ELF-1 (cell line): ENCODE data around the gene LAMC3.

Experiments used
- DNase-seq: peaks from one replicate; pipeline ENCODE4 v3.0.0-alpha.2; 2016; ENCODE audit warnings: low read depth, low spot score

Gene LAMC3

DNA sequence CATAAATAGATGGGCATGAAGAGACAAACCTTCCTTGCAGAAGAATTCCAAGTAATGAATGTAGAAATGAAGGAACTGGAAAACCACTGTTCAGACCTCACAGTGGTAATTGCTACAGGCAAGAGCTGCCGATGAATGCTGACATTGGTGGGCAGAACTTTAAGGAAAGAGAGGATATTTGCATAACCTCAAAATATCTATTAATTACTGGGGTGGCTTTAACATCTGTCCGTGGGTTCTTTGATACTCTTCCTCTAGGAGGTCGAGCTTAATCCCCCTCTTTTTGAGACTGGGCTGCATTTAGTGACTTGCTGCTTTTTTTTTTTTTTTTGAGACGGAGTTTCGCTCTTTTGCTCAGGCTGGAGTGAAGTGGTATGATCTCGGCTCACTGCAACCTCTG, 34.7 kb downstream of the LAMC3 start:
- no peak for DNase-seq

DNA sequence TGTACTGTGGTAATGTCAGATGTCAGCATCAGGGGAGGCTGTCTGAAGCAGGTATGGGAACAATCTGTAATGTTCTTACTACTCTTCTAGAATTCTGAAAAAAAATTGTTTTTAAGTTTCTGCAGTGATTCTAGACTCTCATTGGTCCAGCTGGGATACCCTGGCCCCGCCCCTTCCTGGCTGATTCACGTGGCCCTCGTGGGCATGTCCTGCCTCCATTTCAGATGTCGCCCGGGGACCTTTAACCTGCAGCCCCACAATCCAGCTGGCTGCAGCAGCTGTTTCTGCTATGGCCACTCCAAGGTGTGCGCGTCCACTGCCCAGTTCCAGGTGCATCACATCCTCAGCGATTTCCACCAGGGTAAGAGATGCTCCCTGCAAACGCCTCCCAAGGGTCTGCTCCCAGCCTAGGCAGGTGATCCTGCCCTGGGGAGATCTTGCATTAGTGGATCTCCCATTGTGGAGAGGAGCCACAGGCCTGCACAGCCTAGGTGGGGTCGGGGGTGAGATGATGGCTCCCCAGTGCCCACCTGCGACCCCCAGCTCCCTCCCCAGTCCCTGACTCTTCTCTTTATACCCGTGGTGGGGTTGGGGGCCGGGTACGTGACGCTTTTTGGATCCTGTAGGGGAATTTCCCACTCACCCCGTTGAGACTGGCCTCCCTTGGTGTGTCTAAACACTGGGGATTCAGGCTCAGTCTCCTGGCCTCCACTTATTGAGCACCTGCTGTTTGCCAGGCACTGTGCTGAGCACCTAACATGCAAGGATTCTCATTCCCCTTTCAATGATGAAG, 36.5 kb downstream of the LAMC3 start:
- no peak for DNase-seq

DNA sequence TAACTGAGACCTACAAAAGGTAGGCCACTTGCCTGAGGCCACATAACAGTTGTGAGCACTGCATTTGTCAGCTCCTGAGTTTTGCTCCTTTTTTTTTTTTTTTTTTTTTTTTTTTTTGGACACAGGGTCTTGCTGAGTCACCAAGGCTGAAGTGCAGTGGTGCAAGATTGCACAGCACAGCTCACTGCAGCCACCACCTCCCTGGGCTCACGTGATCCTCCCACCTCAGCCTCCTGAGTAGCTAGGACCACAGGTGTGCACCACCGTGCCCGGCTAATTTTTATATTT, 37.1 kb downstream of the LAMC3 start:
- peak; percentile 26 for DNase-seq

DNA sequence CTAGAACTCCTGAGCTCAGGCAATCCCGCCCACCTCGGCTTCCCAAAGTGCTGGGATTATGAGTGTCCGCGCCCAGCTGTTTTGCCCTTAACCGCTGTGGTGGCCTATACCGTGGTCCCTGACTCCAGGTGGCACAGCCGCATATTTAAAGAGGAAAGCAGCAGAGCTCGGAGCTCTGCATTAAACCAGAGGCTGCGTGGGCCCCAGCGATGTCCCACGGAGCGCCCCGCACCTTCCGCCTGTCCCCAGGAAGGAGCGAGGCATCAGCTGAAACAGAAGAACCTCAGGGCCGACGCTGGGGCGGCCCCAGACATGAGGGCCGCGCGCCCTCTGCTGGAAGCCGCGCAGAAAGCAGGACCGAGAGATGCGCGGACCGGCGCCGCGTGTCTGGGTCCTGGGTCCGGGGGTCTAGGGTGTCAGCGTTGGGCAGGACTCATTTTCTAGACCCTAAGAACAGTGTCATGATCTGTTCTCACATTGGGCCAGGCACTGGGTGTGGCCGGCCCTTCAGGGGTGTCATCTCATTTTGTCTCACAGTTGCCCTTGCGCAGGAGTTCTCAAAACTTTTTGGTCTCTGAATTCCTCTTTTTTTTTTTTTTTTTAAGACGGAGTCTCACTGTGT, 37.7 kb downstream of the LAMC3 start:
- peak; percentile 89 for DNase-seq

DNA sequence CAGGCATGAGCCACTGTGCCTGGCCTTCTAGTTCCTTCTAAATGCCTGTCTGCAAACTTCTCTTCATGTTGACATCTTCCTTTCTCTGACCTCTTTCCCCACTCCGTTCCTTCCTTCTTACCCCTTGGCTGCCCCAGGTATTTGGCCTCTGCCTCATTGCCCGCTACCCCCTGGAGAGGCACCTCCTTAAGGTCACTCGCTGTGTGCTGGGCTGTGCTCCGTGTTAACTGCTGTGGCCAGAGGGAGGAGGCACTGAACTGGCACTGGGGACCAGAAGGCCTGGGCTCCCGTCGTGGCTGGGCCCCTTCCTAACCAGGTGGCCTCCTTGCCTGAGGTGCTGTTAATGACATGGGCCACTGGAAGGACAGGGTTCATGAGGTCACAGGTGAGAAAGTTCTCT, 39.4 kb downstream of the LAMC3 start:
- DNase-seq, result no peak

DNA sequence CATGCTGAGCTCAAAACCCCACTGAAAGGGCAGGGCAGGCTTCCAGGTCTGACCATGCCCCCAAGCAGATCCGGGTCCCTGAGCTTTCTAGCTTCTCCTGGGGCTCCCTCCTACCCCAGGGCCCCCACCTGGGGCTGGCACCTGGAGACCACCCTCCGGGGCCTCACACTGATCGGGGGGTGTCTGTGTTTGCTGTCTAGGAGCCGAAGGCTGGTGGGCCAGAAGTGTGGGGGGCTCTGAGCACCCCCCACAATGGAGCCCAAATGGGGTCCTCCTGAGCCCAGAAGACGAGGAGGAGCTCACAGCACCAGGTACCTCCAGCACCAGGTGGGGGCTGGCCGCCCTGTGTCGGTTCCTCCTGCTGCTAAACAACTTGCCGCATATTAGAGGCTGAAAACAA, 39.8 kb downstream of the LAMC3 start:
- no peak for DNase-seq

DNA sequence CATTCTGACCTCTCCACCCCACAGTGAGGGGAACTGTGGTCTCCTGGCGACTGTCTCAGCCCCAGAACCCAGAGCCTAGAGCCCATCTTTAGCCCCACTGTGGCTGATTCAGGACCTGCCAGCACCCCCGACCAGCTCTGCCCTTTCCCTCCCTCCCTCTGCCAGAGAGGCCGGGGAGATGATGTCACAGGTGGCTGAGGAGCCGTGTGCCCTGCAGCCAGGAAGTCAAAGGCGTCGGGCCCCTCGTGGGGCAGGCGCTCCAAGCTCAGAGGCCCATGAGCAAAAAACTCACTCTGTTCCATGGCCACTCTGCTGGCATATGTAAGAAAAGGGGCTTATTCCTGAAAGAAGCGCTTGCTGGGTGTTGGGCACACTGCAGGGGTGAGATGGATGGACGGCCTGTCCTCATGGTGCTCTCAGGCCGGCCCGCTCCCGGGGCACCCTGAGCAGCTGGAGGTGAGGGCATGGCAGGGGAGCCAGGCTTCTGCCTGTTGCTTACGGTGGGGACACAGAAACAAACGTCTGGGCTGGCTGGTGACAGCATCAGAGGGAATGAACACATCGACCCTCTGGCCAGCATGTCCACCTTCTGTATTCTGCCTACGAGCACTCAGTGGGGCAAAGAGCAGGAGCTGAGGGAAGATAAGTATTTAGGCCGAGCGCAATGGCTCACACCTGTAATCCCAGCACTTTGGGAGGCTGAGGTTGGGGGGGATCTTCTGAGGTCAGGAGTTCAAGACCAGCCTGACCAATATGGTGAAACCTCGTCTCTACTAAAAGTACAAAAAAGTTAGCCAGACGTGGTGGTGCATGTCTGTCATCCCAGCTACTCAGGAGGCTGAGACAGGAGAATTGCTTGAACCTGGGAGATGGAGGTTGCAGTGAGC, 41.1 kb downstream of the LAMC3 start:
- DNase-seq, result peak; percentile 25

DNA sequence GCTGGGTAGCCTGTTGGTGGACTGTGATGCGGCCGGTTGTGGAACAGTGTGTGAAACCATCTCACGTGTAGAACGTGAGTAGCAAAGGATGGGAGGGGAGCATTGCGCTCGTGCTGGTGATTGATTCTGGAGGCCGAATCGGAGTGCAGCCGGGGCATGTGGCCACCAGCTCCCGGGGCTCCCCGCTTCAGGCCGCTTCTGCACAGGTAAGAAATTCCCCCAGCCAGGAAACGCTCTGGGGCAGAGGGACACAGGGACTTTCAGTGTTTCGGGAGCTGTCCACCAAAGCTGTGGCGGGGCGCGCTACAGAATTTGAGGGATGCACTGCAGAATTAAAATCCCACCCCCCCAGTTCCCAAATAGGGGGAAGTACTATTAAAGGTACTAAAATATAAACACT, 41.9 kb downstream of the LAMC3 start:
- DNase-seq, result no peak

DNA sequence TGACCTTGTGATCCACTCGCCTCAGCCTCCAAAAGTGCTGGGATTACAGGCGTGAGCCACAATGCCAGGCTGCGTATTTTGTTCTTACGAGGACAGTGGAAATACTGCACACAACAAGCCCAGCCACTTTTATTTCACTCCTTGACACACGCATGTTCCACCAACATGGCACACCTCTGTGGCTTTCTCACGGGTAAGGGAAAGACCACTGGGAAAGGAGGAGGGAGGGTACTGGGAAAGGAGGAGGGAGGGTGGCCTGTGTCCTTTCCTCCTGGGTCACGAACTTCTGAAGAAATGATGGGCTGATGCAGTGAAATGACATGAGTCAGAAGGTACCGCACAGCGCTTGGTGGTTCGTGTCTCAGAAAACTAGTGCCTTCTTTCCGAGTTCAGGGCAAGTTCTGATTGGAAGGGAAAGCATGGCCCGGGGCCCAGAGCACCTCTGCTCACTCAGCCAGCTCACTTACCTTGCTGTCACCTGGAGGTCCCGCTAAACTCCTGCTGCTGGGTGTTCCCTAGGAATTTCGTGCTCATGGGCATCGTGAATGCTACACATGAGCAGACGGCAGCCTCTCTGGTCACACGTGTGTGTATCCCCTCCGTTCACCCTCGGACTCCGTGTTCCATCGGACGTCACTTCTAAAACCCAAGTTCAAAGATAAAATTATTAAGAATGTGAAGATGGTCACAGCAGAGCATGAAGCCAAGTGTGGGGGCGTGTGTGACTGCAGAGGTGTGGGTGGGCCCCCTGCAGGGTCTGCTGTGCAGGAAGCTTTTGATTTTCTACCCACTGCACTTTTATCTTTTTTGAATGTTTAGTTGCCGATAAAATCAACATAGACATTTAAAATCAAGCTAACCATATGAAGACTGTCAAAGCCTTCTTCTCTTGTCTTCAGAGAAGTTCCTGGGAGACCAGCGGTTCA, 42.9 kb downstream of the LAMC3 start:
- DNase-seq, result no peak

DNA sequence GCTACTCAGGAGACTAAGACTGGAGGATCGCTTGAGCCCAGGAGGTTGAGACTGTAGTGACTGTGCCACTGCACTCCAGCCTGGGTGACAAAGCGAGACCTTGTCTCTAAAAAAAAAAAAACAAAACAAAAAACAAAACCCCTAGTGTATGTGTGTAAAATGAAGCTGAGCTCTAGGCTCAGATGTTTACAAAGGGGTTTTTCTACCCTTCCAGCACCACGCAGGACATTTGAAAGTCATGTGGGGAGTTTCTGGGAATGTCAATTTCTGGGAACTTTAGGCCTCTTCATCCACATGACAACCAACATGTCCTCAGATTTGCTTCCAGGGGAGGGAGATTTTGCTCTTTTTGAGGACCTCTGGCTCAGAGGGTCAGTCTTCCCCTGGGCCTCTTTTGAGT, 44.9 kb downstream of the LAMC3 start:
- no peak for DNase-seq

DNA sequence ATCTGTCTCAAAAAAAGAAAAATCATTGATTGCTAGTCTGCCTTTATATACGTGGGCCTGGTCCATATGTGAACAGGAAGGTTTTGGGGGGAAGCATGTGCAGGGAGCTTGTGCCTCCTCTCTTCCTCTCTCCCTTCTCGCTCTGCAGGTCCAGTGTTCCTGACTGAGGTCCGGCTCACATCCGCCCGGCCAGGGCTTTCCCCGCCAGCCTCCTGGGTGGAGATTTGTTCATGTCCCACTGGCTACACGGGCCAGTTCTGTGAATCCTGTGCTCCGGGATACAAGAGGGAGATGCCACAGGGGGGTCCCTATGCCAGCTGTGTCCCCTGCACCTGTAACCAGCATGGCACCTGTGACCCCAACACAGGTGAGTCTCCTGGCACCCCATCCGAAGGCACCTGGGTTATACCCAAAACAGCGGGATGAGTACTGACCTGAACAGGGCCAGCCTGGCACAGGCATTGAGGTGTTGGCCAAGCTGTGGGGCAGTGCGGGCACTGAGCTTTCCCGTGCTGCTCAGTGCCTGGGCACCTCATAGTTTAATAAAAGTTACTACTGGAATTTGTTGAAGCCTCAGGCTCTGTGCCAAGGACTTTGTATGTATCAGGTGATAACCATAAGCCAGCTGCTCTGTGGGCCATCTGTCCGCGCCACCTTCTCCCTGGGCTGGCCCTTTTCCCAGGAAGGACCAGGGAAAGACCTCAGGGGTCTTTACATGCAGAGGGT, 48.0 kb downstream of the LAMC3 start:
- DNase-seq, result no peak

DNA sequence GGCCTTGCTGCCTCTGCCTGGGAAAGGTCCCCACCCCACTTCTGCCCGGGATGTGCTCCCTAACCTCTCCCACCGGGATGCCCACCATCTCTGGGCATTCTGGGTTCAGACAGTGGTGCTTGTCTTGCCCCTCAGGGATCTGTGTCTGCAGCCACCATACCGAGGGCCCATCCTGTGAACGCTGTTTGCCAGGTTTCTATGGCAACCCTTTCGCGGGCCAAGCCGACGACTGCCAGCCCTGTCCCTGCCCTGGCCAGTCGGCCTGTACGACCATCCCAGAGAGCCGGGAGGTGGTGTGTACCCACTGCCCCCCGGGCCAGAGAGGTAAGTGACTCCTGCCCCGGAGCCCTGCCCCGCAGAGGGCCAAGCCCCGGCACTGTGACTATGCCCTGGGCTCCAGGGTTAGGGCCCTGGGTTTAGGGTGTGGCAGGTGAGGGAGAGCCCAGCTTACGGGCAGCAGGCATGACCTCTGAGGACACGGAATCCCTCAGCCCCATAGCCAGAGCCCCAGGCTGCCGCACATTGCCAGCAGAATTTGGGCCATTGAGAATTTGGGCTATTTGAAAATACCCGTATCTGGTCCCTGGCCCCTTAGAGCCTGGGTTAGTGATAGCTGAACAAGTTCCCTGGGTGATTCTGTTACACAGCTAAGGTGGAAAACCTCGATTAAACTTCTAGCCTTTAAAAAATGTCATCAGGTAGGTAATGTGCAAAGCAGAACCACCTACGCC, 52.1 kb downstream of the LAMC3 start:
- DNase-seq, result no peak

DNA sequence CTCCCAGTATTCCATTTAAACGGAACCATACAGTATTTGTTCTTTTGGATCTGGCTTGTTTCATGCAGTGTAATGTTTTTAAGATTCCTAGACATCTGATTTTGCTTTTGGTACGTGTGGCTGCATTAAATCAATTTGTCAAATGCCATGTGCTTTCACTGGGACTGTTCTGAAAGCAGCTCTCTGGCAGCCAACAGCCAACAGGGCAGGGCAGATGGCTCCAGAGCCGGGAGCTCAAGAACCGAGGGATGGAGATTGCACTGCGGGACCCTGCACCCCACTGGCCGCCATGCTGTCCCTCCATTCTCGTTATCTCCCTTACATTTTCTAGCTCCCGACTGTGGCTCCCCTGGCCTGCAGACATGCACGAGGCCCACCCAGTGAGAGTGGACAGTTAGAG, 54.0 kb downstream of the LAMC3 start:
- no peak for DNase-seq

DNA sequence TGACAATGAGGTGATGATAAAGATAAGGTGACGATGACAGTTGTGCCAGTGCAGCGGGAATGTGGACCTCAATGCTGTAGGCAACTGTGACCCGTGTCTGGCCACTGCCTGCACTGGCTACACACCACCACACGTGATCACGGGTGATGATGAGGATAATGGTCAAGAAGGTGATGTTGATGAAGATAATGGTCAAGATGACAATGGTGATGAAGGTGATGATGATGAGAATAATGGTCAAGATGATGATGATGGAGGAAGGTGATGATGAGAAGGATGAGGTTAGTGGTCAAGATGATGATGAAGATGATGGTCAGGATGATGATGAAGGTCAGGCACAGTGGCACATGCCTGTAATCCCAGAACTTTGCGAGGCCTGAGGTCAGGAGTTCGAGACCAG, 56.6 kb downstream of the LAMC3 start:
- DNase-seq, result no peak

DNA sequence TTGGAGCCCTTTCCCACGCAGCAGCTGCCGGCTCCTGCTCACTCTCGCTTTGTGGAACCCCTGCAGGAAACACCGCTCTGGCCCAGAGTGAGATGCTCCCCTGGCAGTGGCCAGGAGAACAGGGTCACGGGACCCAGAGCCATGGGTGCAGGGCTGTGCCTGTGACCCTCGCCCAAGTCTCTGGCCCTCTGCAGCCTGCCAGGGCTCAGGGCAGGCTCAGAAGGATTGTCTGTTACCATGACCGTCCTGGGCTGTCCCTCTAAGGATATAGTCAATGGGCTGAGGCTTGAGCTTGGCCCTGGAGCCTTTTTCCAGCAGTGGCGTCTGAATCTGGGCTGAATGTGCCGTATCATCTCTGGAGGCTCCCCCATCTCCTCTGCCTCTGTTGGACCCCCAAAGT, 58.7 kb downstream of the LAMC3 start:
- DNase-seq, result no peak

DNA sequence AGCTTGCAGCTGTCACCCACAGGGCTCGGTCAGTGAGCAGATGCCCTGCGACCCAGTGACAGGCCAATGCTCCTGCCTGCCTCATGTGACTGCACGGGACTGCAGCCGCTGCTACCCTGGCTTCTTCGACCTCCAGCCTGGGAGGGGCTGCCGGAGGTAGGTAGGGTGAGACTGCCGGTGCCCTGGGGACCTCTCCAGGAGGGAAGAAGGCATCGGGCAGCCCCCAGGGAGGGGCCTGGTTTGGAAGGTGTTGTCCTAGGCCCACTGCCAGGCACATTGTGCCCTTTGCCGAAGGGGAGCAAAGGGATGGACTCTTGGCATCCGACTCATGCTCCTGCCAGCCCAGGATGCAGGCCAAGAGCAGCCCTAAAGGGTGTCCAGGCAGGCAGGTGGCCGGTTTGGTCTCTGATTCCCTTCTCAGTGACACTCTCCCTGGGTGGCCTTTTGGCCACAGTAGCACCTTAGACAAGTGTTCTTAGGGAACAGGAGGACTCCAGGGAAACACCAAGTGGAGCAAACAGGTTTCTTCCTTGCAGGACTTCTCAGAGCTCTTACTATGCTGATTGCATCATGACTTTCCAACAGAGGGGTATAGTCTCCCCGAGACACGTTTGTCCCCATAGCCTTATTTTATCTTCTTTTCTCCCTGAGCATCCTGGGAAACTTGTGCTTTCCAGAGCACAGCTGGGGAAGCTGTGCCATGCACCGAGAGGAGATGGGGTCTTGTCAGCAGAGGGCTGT, 59.3 kb downstream of the LAMC3 start:
- DNase-seq, result no peak

DNA sequence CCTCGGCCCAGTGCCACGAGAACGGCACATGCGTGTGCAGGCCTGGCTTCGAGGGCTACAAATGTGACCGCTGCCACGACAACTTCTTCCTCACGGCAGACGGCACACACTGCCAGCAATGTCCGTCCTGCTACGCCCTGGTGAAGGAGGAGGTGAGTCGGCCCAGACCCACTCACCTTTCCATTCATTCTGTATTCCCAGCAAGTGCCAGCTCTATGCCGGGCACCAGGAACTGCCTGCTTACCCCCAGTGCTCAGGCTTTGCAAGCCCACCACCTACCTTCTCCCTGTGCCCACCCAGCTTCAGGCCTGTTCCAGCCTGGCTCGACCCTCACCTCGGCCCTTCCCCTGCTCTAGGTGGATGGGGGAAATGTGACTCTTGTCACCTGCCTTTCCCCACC, 60.7 kb downstream of the LAMC3 start:
- DNase-seq, result no peak

DNA sequence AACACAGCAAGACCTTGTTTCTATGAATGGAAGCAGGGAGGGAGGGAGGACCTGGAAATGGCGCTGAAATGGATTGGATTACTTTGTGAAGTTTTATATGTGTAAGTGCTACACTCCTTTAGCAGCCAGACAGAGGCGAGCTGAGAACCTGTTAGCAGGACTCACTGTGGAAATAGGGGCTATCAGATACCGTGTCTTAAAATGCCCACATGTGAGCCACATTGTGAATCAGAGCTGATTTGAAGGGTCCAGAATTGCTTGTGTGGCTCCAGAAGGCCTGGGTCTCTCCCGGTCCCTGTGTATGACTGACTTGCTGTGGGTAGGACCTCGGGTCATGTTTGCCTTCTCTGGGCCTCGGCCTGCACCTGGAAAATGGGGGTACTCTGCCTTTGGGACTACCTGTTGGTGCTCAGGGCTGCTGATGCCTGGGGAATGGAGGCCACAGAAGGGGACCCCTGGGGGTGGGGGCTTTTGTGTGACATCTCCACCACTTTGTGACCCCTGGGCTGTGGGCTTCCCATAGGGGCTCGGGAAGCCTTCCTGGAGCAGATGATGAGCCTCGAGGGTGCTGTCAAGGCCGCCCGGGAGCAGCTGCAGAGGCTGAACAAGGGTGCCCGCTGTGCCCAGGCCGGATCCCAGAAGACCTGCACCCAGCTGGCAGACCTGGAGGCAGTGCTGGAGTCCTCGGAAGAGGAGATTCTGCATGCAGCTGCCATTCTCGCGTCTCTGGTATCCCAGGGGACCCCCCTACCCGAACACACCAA, 63.3 kb downstream of the LAMC3 start:
- DNase-seq, result no peak

DNA sequence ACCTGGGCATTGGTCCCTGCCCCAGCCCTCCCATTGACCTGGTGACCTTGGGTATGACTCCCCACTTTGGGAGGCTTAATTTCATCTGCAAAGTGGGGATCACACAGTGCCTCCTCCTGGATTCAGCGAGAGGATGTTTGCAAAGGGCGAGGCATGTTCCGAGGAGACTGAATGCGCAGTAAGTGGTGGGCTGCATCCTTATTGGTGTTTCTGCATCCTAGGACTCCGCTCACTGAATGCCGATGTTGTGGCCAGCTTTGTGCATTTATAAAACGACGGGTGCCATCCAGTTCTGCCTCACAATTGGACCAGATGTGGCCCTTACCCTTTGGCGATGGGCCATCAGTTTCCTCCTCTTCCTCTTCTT, 63.9 kb downstream of the LAMC3 start:
- DNase-seq, result no peak
